Skin of body (tissue), 3 donors: ENCODE data around the gene PMCH. TPM values are rescaled to one million over a fixed set of nuclear protein-coding genes. Genes with fewer than 3 reads are reported as not detected.
"Not testable (repeated sequence)": the region's sequence is repeated elsewhere in the genome, so short reads cannot be mapped to it uniquely, and the experiment has no call there.

Experiments used
- DNase-seq: peaks from one replicate; lab custom pipeline; 2025; lab: John Stamatoyannopoulos, UW
- small RNA-seq: library from RNA; depleted of rRNA; stranded (forward); fragments of <200 nt; gene quantifications from one replicate; pipeline ENCODE3, GENCODE V24; 2014; ENCODE audit warnings: low replicate concordance
- total RNA-seq: library from RNA; depleted of rRNA; stranded (reverse); fragments of >200 nt; gene quantifications from one replicate; pipeline ENCODE4 v1.2.3, GENCODE V29; 2014

PMCH gene
- total RNA-seq, 1 donor from 2014 or later: not detected

- DNase-seq: not testable (repeated sequence)
These were observed 50.5 kb downstream of the PMCH start for GRCh38 chr12:102147062-102147587.

Small RNA genes lying within 50 kb of the gene (small RNA-seq; reads per million reads assigned to genes)
- gene RN7SL793P: not detected

Other genes starting within 250 kb of the PMCH start
- gene WASHC3, start 135.8 kb downstream of the PMCH start, total RNA-seq: 44.2 TPM
- 20.4 TPM for gene NUP37, start 77.7 kb downstream of the PMCH start, total RNA-seq
- gene PARPBP, start 77.7 kb downstream of the PMCH start, total RNA-seq: 10.2 TPM